Measurements from ENCODE around the gene PTH2R.
"Not testable (repeated sequence)": the region's sequence is repeated elsewhere in the genome, so short reads cannot be mapped to it uniquely, and the experiment has no call there.

Gene PTH2R

GRCh38 chr2:208386541-208386940, 20.1 kb upstream of the PTH2R start:
- no peak for DNase-seq
- in situ Hi-C loops (cut with MboI; ENCODE audit: low pct_unique_long_range_greater_than_20kb, low sequenced_read_pairs), result no loop called here

GRCh38 chr2:208389940-208390339, 16.7 kb upstream of the PTH2R start:
- in situ Hi-C loops (cut with MboI; ENCODE audit: low pct_unique_long_range_greater_than_20kb, low sequenced_read_pairs), result no loop called here
- no peak for DNase-seq

- in situ Hi-C loops (cut with MboI; ENCODE audit: low pct_unique_long_range_greater_than_20kb, low sequenced_read_pairs), result no loop called here
Measured at GRCh38 chr2:208392300-208392699, 14.3 kb upstream of the PTH2R start.

GRCh38 chr2:208396796-208397195, 9.8 kb upstream of the PTH2R start:
- in situ Hi-C loops (cut with MboI; ENCODE audit: low pct_unique_long_range_greater_than_20kb, low sequenced_read_pairs); DNase-seq: not testable (repeated sequence)

More at GRCh38 chr2:208392300-208392699, 14.3 kb upstream of the PTH2R start:
- peak; percentile 11 for DNase-seq

- in situ Hi-C loops (cut with MboI; ENCODE audit: low pct_unique_long_range_greater_than_20kb, low sequenced_read_pairs), result no loop called here
- no peak for DNase-seq
Measured at GRCh38 chr2:208399201-208399600, 7.4 kb upstream of the PTH2R start.

GRCh38 chr2:208407667-208408066, 1.1 kb downstream of the PTH2R start:
- peak; percentile 8 for DNase-seq
- in situ Hi-C loops (cut with MboI; ENCODE audit: low pct_unique_long_range_greater_than_20kb, low sequenced_read_pairs), result no loop called here

- in situ Hi-C loops (cut with MboI; ENCODE audit: low pct_unique_long_range_greater_than_20kb, low sequenced_read_pairs), result no loop called here
- DNase-seq, result no peak
Measured at GRCh38 chr2:208413931-208414330, 7.3 kb downstream of the PTH2R start.

GRCh38 chr2:208415255-208415654, 8.7 kb downstream of the PTH2R start:
- in situ Hi-C loops (cut with MboI; ENCODE audit: low pct_unique_long_range_greater_than_20kb, low sequenced_read_pairs), result no loop called here
- no peak for DNase-seq

GRCh38 chr2:208415897-208416296, 9.3 kb downstream of the PTH2R start:
- in situ Hi-C loops (cut with MboI; ENCODE audit: low pct_unique_long_range_greater_than_20kb, low sequenced_read_pairs), result no loop called here
- no peak for DNase-seq

- in situ Hi-C loops (cut with MboI; ENCODE audit: low pct_unique_long_range_greater_than_20kb, low sequenced_read_pairs), result no loop called here
- no peak for DNase-seq
Measured at GRCh38 chr2:208426412-208427045, 19.9 kb downstream of the PTH2R start.

GRCh38 chr2:208437755-208438154, 31.2 kb downstream of the PTH2R start:
- in situ Hi-C loops (cut with MboI; ENCODE audit: low pct_unique_long_range_greater_than_20kb, low sequenced_read_pairs), result no loop called here
- no peak for DNase-seq

- in situ Hi-C loops (cut with MboI; ENCODE audit: low pct_unique_long_range_greater_than_20kb, low sequenced_read_pairs), result no loop called here
Measured at GRCh38 chr2:208440716-208441115, 34.1 kb downstream of the PTH2R start.

GRCh38 chr2:208441951-208442350, 35.4 kb downstream of the PTH2R start:
- DNase-seq, result no peak
- in situ Hi-C loops (cut with MboI; ENCODE audit: low pct_unique_long_range_greater_than_20kb, low sequenced_read_pairs), result no loop called here

More at GRCh38 chr2:208440716-208441115, 34.1 kb downstream of the PTH2R start:
- no peak for DNase-seq

- in situ Hi-C loops (cut with MboI; ENCODE audit: low pct_unique_long_range_greater_than_20kb, low sequenced_read_pairs); DNase-seq: not testable (repeated sequence)
Measured at GRCh38 chr2:208447447-208447846, 40.9 kb downstream of the PTH2R start.

- no peak for DNase-seq
- in situ Hi-C loops (cut with MboI; ENCODE audit: low pct_unique_long_range_greater_than_20kb, low sequenced_read_pairs), result no loop called here
Measured at GRCh38 chr2:208451061-208451460, 44.5 kb downstream of the PTH2R start.

- in situ Hi-C loops (cut with MboI; ENCODE audit: low pct_unique_long_range_greater_than_20kb, low sequenced_read_pairs), result no loop called here
- DNase-seq, result no peak
Measured at GRCh38 chr2:208454861-208455260, 48.3 kb downstream of the PTH2R start.

GRCh38 chr2:208463721-208464120, 57.1 kb downstream of the PTH2R start:
- in situ Hi-C loops (cut with MboI; ENCODE audit: low pct_unique_long_range_greater_than_20kb, low sequenced_read_pairs), result no loop called here
- no peak for DNase-seq

GRCh38 chr2:208464205-208464604, 57.6 kb downstream of the PTH2R start:
- in situ Hi-C loops (cut with MboI; ENCODE audit: low pct_unique_long_range_greater_than_20kb, low sequenced_read_pairs), result no loop called here
- DNase-seq, result no peak

GRCh38 chr2:208466151-208466919, 59.7 kb downstream of the PTH2R start:
- in situ Hi-C loops (cut with MboI; ENCODE audit: low pct_unique_long_range_greater_than_20kb, low sequenced_read_pairs), result no loop called here
- peak; percentile 43 for DNase-seq

GRCh38 chr2:208466920-208467298, 60.3 kb downstream of the PTH2R start:
- no peak for DNase-seq
- in situ Hi-C loops (cut with MboI; ENCODE audit: low pct_unique_long_range_greater_than_20kb, low sequenced_read_pairs), result no loop called here

- in situ Hi-C loops (cut with MboI; ENCODE audit: low pct_unique_long_range_greater_than_20kb, low sequenced_read_pairs), result no loop called here
- DNase-seq, result no peak
Measured at GRCh38 chr2:208467564-208467963, 61.0 kb downstream of the PTH2R start.
